ENCODE measurements around the gene SPATA20.

Gene SPATA20

GRCh38 chr17:50547035-50547735 lies at the start of gene SPATA20:
Gene SPATA20, plus strand, starts transcription at chr17:50547174. Its CDS starts 35 bp downstream, at chr17:50547209.
- DNase-seq (ENCODE audit: low read depth in 1 of 2, low spot score in 1 of 2) = peak; percentile 68 to 79

GRCh38 chr17:50498021-50498874 lies 48.7 kb upstream of the SPATA20 start:
- no peak for DNase-seq (ENCODE audit: low read depth in 1 of 2, low spot score in 1 of 2)

- no peak for DNase-seq (ENCODE audit: low read depth in 1 of 2, low spot score in 1 of 2)
Measured at GRCh38 chr17:50499270-50499669, 47.7 kb upstream of the SPATA20 start.

GRCh38 chr17:50499721-50500120 lies 47.3 kb upstream of the SPATA20 start:
- no peak for DNase-seq (ENCODE audit: low read depth in 1 of 2, low spot score in 1 of 2)

GRCh38 chr17:50501054-50501453 lies 45.9 kb upstream of the SPATA20 start:
- DNase-seq (ENCODE audit: low read depth in 1 of 2, low spot score in 1 of 2) = no peak

GRCh38 chr17:50502301-50502990 lies 44.5 kb upstream of the SPATA20 start:
- DNase-seq (ENCODE audit: low read depth in 1 of 2, low spot score in 1 of 2) = no peak

GRCh38 chr17:50505591-50506130 lies 41.3 kb upstream of the SPATA20 start:
- DNase-seq (ENCODE audit: low read depth in 1 of 2, low spot score in 1 of 2) = no peak

- no peak for DNase-seq (ENCODE audit: low read depth in 1 of 2, low spot score in 1 of 2)
Measured at GRCh38 chr17:50506298-50506697, 40.7 kb upstream of the SPATA20 start.

- peak; percentile 59 to 64 for DNase-seq (ENCODE audit: low read depth in 1 of 2, low spot score in 1 of 2)
Measured at GRCh38 chr17:50507871-50508572, 39.0 kb upstream of the SPATA20 start, which contains the start of gene MYCBPAP. Gene MYCBPAP, plus strand, starts transcription at chr17:50508439. Its CDS starts 236 bp downstream, at chr17:50508675.

- DNase-seq (ENCODE audit: low read depth in 1 of 2, low spot score in 1 of 2) = no peak
Measured at GRCh38 chr17:50508573-50509460, 38.2 kb upstream of the SPATA20 start.

- peak in 1 of 2 donors; percentile 16 for DNase-seq (ENCODE audit: low read depth in 1 of 2, low spot score in 1 of 2)
Measured at GRCh38 chr17:50511058-50511457, 35.9 kb upstream of the SPATA20 start.

GRCh38 chr17:50513495-50513894 lies 33.5 kb upstream of the SPATA20 start:
- DNase-seq (ENCODE audit: low read depth in 1 of 2, low spot score in 1 of 2) = no peak

- no peak for DNase-seq (ENCODE audit: low read depth in 1 of 2, low spot score in 1 of 2)
Measured at GRCh38 chr17:50514388-50514787, 32.6 kb upstream of the SPATA20 start.

- no peak for DNase-seq (ENCODE audit: low read depth in 1 of 2, low spot score in 1 of 2)
Measured at GRCh38 chr17:50514936-50515702, 31.9 kb upstream of the SPATA20 start.

GRCh38 chr17:50517011-50517410 lies 30.0 kb upstream of the SPATA20 start:
- DNase-seq (ENCODE audit: low read depth in 1 of 2, low spot score in 1 of 2) = no peak

GRCh38 chr17:50517504-50518383 lies 29.2 kb upstream of the SPATA20 start:
- DNase-seq (ENCODE audit: low read depth in 1 of 2, low spot score in 1 of 2) = no peak

GRCh38 chr17:50518384-50519023 lies 28.5 kb upstream of the SPATA20 start:
- DNase-seq (ENCODE audit: low read depth in 1 of 2, low spot score in 1 of 2) = no peak
